Neural progenitor cell (in vitro differentiated cells): ENCODE measurements around the gene SUCLA2. TPM values are rescaled to one million over a fixed set of nuclear protein-coding genes. Genes with fewer than 3 reads are reported as not detected.

Source experiments
- DNase-seq: peaks from one replicate; pipeline ENCODE4 v3.0.0-alpha.2; 2016; ENCODE audit warnings: low spot score
- H2AFZ ChIP-seq: fragments of 200-600 bp; sonication (generic); replicated peaks from 2 replicates; pipeline ENCODE4 v1.6.1; 2016; ENCODE audit warnings: antibody characterized with exemption
- H3F3A ChIP-seq: fragments of 200-600 bp; sonication (generic); 2 replicates; pipeline ENCODE4 v1.6.1; 2016; ENCODE audit warnings: antibody characterized with exemption, low read depth
- H3K27ac ChIP-seq: fragments of 200-600 bp; sonication (generic); 2 replicates; pipeline ENCODE4 v1.5.1; 2016; ENCODE audit warnings: mild to moderate bottlenecking
- H3K27me3 ChIP-seq: fragments of 200-600 bp; sonication (generic); 2 replicates; pipeline ENCODE4 v1.6.1; 2016; ENCODE audit warnings: mild to moderate bottlenecking, moderate library complexity
- H3K36me3 ChIP-seq: fragments of 200-600 bp; sonication (generic); 2 replicates; pipeline ENCODE4 v1.5.1; 2016
- H3K4me1 ChIP-seq: fragments of 200-600 bp; sonication (generic); 2 replicates; pipeline ENCODE4 v1.6.1; 2016; ENCODE audit warnings: mixed run types
- H3K4me2 ChIP-seq: fragments of 200-600 bp; sonication (generic); 2 replicates; pipeline ENCODE4 v1.6.1; 2016
- H3K4me3 ChIP-seq: fragments of 200-600 bp; sonication (generic); 2 replicates; pipeline ENCODE4 v1.5.1; 2016
- H3K79me2 ChIP-seq: fragments of 200-600 bp; sonication (generic); 2 replicates; pipeline ENCODE4 v1.6.1; 2016; ENCODE audit warnings: low read depth
- H3K9ac ChIP-seq: fragments of 200-600 bp; sonication (generic); 2 replicates; pipeline ENCODE4 v1.6.1; 2016
- H3K9me3 ChIP-seq: fragments of 200-600 bp; sonication (generic); 2 replicates; pipeline ENCODE4 v1.5.1; 2016; ENCODE audit warnings: low read depth
- H4K20me1 ChIP-seq: fragments of 200-600 bp; sonication (generic); 2 replicates; pipeline ENCODE4 v1.6.1; 2016; ENCODE audit warnings: low read depth
- H3K27ac Mint-ChIP-seq: 3 replicates; pipeline ENCODE4 v1.8.0; 2021; ENCODE audit warnings: mixed read lengths
- H3K27me3 Mint-ChIP-seq: 2 replicates; pipeline ENCODE4 v1.8.0; 2022; ENCODE audit warnings: low read depth, mild to moderate bottlenecking, inconsistent platforms, moderate library complexity, mixed read lengths; ENCODE audit not compliant: insufficient read depth
- H3K36me3 Mint-ChIP-seq: 3 replicates; pipeline ENCODE4 v1.8.0; 2021; ENCODE audit warnings: mixed read lengths
- H3K4me1 Mint-ChIP-seq: 3 replicates; pipeline ENCODE4 v1.8.0; 2021; ENCODE audit warnings: mixed read lengths
- H3K4me3 Mint-ChIP-seq: 3 replicates; pipeline ENCODE4 v1.8.0; 2021; ENCODE audit warnings: mild to moderate bottlenecking, moderate library complexity, mixed read lengths
- H3K9me3 Mint-ChIP-seq: 3 replicates; pipeline ENCODE4 v1.8.0; 2020; ENCODE audit warnings: mixed read lengths
- EZH2 ChIP-seq: fragments of 200-600 bp; sonication (generic); IDR thresholded peaks from 2 replicates; pipeline ENCODE4 v1.6.1; 2017; ENCODE audit warnings: antibody characterized with exemption, mild to moderate bottlenecking, moderate library complexity
- EZH2phosphoT487 ChIP-seq: fragments of 200-600 bp; sonication (generic); IDR thresholded peaks from 2 replicates; pipeline ENCODE4 v1.6.1; 2017; ENCODE audit warnings: antibody characterized with exemption
- total RNA-seq: library from RNA; depleted of rRNA; stranded (reverse); fragments of >200 nt; gene quantifications from 2 replicates; pipeline ENCODE4 v1.2.3, GENCODE V29; 2015; ENCODE audit warnings: low replicate concordance
- TF ChIP-seq, protein P1 (sequence below): fragments of 200-600 bp; sonication (generic); IDR thresholded peaks from 2 replicates; pipeline ENCODE4 v1.5.1; 2017; ENCODE audit warnings: antibody characterized with exemption, mild to moderate bottlenecking

The SUCLA2 gene
- total RNA-seq = 55.9 and 100 TPM in 2 replicates

DNA sequence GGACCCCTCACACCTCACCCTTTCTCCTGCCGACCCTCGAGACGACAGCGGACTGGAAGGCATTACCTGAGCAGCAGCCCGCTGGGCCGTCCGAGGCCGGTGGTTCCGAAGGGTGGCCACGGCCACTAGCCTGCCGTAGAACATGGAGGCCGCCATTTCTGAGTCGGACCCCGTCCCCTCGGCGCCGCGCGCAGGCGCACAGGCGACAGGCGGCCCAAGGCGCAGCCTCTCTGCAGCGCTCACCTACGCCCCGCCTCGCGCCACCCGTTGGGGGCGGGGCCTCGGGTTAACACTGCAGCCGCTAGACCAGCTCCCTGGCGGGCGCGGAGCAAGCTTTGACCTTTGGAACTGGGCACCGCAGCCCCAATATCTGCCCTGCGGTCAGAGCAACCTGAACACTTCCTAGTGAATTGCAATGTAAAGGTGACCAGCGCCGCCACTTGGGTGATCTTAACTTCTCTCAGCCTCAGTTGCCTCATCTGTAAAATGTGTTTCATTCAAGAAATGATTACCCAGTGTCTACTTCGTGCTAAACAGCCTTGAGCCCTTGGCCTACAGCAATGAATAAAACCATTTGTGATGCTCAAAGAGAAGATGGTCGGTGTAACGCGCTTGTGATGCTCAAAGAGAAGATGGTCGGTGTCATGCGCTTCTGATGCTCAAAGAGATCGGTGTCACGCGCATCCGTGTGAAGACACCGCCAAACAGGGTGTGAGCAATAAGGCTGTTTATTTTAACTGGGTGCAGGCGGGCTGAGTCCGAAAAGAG is at the start of gene SUCLA2:
Gene SUCLA2 (minus strand): TSS at position 160 of the 768 bp plus-strand sequence. CDS start 4 bp downstream, at position 156.
- peaks cover 2% of the 10 kb centered on the region for H3K27me3 Mint-ChIP-seq
- Histone ChIP-seq H4K20me1 (no peaks in the 10 kb centered on the region), H3K27me3 (no peaks in the 10 kb centered on the region), H3K9ac (peak within 1 kb of the TSS; percentile 88), H3K4me1 (peaks cover 11% of the 10 kb centered on the region), H3K9me3 (no peaks in the 10 kb centered on the region), H3K27ac (peak within 1 kb of the TSS; percentile 3), H3F3A (peaks cover 10% of the 10 kb centered on the region), H3K4me3 (peak within 1 kb of the TSS; percentile 93), H3K79me2 (peaks cover 48% of the 10 kb centered on the region), H3K36me3 (no peaks in the 10 kb centered on the region), H2AFZ (peak within 1 kb of the TSS; percentile 85), H3K4me2 (peak within 1 kb of the TSS; percentile 81)
- TF ChIP-seq EZH2phosphoT487 = no peak
- no peak for TF ChIP-seq EZH2
- TF ChIP-seq, protein P1, sequence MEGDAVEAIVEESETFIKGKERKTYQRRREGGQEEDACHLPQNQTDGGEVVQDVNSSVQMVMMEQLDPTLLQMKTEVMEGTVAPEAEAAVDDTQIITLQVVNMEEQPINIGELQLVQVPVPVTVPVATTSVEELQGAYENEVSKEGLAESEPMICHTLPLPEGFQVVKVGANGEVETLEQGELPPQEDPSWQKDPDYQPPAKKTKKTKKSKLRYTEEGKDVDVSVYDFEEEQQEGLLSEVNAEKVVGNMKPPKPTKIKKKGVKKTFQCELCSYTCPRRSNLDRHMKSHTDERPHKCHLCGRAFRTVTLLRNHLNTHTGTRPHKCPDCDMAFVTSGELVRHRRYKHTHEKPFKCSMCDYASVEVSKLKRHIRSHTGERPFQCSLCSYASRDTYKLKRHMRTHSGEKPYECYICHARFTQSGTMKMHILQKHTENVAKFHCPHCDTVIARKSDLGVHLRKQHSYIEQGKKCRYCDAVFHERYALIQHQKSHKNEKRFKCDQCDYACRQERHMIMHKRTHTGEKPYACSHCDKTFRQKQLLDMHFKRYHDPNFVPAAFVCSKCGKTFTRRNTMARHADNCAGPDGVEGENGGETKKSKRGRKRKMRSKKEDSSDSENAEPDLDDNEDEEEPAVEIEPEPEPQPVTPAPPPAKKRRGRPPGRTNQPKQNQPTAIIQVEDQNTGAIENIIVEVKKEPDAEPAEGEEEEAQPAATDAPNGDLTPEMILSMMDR = no peak
- peak within 1 kb of the TSS; percentile 92 for H3K27ac Mint-ChIP-seq
- DNase-seq = peak; percentile 97
- H3K36me3 Mint-ChIP-seq = peaks cover 10% of the 10 kb centered on the region
- peak within 1 kb of the TSS; percentile 99 for H3K4me3 Mint-ChIP-seq
- H3K9me3 Mint-ChIP-seq = no peaks in the 10 kb centered on the region
- peaks cover 21% of the 10 kb centered on the region for H3K4me1 Mint-ChIP-seq

DNA sequence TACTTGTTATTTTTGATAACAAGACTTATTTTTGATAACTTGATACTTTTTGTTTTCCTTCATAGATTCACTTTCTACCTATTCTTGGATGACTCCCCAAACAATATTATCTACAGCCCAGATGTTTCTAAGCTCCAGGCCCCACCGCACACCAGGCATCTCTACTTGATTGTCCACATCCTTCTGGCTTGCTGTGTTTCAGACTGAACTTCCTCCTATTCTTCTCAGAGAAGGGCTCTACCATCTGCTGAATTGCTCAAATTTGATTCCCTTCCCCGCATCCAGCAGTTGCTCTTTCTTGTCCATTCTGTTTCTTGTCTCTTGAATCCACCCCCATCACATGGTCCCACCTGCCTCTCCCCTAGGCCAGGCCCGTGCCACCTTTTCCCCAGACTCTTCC is 49.5 kb upstream of the SUCLA2 start:
- no peak overlapping the region for H3K27ac Mint-ChIP-seq
- no peak overlapping the region for H3K9ac ChIP-seq
- H3K27me3 ChIP-seq = no peaks in the 10 kb centered on the region
- H2AFZ ChIP-seq = no peak overlapping the region
- no peaks in the 10 kb centered on the region for H3F3A ChIP-seq
- peaks cover 8% of the 10 kb centered on the region for H3K36me3 ChIP-seq
- H3K9me3 Mint-ChIP-seq = no peaks in the 10 kb centered on the region
- H3K36me3 Mint-ChIP-seq = peaks cover 30% of the 10 kb centered on the region
- no peaks in the 10 kb centered on the region for H3K4me1 ChIP-seq
- no peak overlapping the region for H3K4me3 ChIP-seq
- H3K9me3 ChIP-seq = no peaks in the 10 kb centered on the region
- no peaks in the 10 kb centered on the region for H3K4me1 Mint-ChIP-seq
- no peak overlapping the region for H3K4me2 ChIP-seq
- no peak for DNase-seq
- no peaks in the 10 kb centered on the region for H3K27me3 Mint-ChIP-seq
- no peaks in the 10 kb centered on the region for H4K20me1 ChIP-seq
- no peak overlapping the region for H3K27ac ChIP-seq
- no peaks in the 10 kb centered on the region for H3K79me2 ChIP-seq
- TF ChIP-seq, protein P1 = no peak
- TF ChIP-seq EZH2phosphoT487 = no peak
- TF ChIP-seq EZH2 = no peak
- H3K4me3 Mint-ChIP-seq = no peak overlapping the region

DNA sequence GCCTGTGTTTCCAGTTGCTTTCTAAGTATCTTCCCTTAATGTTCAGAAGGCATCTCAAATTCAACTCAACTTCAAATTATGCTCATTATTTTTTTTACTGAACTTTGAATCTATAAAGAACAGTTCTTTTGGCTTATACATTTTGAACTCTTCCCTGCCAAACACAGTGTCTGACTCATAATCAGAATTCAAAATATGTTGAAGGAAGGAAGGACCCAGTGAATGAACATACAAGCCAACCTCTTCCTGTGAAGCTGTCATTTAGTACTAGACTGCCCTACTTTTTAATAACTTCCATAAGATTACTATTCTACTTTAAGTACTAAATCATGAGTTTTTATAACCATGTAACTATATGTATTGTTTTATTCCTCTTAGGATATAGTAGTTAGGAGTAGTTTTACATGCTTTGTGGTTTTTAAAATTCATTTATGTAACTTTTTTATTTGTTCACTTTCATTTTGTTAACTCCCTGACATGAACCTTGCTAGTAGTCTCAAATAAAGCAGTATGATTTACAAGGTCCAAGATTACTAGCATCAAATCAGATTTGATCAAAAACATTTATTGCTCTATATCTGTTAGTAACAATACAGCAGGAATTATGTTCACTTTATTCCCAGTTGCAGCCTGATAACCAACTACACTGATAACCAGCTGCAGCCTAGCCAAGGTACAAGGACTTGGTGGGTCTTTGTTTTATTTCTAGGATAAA is 42.9 kb upstream of the SUCLA2 start:
- DNase-seq = no peak
- peaks cover under 1% of the 10 kb centered on the region for H3F3A ChIP-seq
- H3K4me3 Mint-ChIP-seq = no peak overlapping the region
- no peaks in the 10 kb centered on the region for H3K27me3 ChIP-seq
- no peak overlapping the region for H3K4me2 ChIP-seq
- H3K36me3 ChIP-seq = peaks cover 17% of the 10 kb centered on the region
- no peak overlapping the region for H3K27ac Mint-ChIP-seq
- no peak overlapping the region for H3K4me3 ChIP-seq
- peaks cover under 1% of the 10 kb centered on the region for H3K27me3 Mint-ChIP-seq
- peaks cover 10% of the 10 kb centered on the region for H3K79me2 ChIP-seq
- no peak overlapping the region for H3K9ac ChIP-seq
- no peaks in the 10 kb centered on the region for H3K9me3 Mint-ChIP-seq
- no peaks in the 10 kb centered on the region for H4K20me1 ChIP-seq
- H3K4me1 Mint-ChIP-seq = peaks cover 3% of the 10 kb centered on the region
- H2AFZ ChIP-seq = no peak overlapping the region
- no peaks in the 10 kb centered on the region for H3K4me1 ChIP-seq
- no peaks in the 10 kb centered on the region for H3K9me3 ChIP-seq
- peaks cover 10% of the 10 kb centered on the region for H3K36me3 Mint-ChIP-seq
- no peak overlapping the region for H3K27ac ChIP-seq
- TF ChIP-seq EZH2phosphoT487 (no peak), EZH2 (no peak)
- TF ChIP-seq, protein P1 = no peak
